Erythroblast (primary cell): ENCODE measurements around the gene VSIR.

ENCODE experiments used
- GATA1 ChIP-seq: IDR thresholded peaks from 2 replicates; pipeline ENCODE4 v1.6.1; 2011; ENCODE audit warnings: low read depth, mild to moderate bottlenecking, control low read depth, low read length, moderate library complexity
- POLR2A ChIP-seq: IDR thresholded peaks from 2 replicates; pipeline ENCODE4 v1.6.1; 2011; ENCODE audit warnings: mild to moderate bottlenecking, low read length

- no peak for TF ChIP-seq POLR2A
- TF ChIP-seq GATA1 = no peak
Measured at GRCh38 chr10:71811351-71811750, 38.0 kb upstream of the VSIR start.
